ENCODE measurements around the gene SLC3A2.
"Not testable (repeated sequence)": the region's sequence is repeated elsewhere in the genome, so short reads cannot be mapped to it uniquely, and the experiment has no call there.

Gene SLC3A2

DNA sequence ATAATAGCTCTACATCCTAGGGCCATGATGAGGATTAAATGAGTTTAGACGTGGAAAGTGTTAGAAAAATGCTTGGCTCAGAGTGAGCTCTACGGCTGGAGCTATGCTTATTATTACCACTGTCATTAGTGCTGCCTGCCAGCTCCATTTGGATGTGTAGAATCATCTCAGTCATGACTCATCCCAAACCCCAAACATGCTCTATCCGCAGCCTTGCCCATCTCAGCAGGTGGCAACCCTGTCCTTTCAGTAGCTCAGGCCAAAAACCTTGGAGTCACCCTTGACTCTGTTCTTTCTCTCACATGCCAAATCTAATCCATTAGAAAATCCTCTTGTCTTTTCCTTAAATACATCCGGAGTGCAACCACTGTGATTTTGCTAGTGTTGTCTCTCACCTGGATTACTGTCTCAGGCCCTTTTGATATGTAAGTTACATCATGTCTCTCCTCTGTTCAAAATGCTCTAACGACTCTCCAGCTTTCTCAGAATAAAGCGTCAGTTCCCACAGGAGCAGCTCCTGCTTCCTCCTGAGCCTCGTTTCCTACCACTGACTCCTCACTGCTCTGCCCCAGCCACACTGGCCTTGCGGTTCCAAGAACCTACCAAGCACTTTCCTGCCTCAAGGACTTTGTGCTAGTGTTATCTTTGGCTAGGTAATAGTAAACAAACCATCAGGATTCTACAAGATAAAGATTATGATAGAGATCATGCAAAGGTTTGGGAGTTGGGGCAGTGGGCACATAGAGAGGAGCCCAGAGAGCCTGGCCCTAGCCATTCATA is 51.0 kb downstream of the SLC3A2 start:
- no peak for DNase-seq

- DNase-seq, result no peak
Observed at GRCh38 chr11:62933285-62933684, 52.6 kb downstream of the SLC3A2 start.

- no peak for DNase-seq
Observed at GRCh38 chr11:62933750-62934495, 53.2 kb downstream of the SLC3A2 start.

DNA sequence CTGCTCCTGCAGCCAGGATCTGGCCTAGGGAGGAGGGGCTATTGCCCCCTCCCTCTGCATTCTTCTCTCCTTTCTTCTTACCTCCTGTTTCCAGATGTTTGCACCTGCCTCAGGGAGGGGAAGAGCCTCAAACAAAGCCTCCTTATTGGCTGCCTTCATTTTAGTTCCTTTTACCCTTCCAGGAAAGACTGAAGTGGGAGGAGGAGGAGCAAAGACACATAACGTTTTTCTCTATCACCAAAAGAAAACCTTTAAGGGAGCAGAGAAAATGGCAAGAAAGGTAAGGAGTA is 53.7 kb downstream of the SLC3A2 start:
- no peak for DNase-seq

DNA sequence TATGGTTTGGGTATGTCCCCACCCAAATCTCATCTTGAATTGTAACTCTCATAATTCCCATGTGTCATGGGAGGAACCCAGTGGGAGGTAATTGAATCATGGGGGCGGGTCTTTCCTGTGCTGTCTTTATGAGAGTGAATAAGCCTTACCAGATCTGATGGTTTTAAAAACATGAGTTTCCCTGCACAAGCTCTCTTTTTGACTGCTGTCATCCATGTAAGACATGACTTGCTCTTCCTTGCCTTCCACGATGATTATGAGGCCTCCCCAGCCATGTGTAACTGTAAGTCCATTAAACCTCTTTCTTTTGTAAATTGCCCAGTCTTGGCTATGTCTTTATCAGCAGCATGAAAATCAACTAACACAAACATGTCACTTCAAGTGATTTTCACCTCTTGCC is 56.8 kb downstream of the SLC3A2 start:
- DNase-seq, result not testable (repeated sequence)
